ENCODE data around the gene ZDHHC23.

Gene ZDHHC23

DNA sequence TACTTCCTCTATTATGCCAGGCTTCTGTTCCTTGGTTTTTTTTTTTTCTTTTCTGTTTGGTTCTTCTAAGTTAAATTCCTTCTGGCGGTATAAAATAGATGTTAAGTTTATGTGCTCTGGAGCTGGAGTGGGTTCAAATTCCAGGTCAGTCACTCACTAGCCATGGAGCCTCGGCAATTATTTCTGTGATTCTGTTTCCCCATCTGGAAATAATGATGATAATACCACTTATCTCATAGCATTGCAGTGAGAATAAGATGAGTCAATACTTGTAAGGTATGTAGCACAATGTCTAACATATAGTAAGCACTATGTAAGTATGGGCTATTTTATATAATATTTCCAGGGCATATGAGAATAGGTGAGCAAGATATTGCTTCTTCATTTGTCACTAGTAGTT is 33.2 kb upstream of the ZDHHC23 start:
- peak; percentile 73 for DNase-seq (ENCODE audit: low read depth)
- no peak overlapping the region for H3K4me3 ChIP-seq (ENCODE audit: control insufficient read depth, low read depth, low read length)
- TF ChIP-seq CTCF (IDR thresholded peaks at IDR 0.05; ENCODE audit: control insufficient read depth, insufficient read depth, low read depth, low read length, missing control alignments): no peak

- no peak for DNase-seq (ENCODE audit: low read depth)
- no peak overlapping the region for H3K4me3 ChIP-seq (ENCODE audit: control insufficient read depth, low read depth, low read length)
- no peak for TF ChIP-seq CTCF (IDR thresholded peaks at IDR 0.05; ENCODE audit: control insufficient read depth, insufficient read depth, low read depth, low read length, missing control alignments)
Observed at GRCh38 chr3:113927556-113927955, 20.3 kb upstream of the ZDHHC23 start.

DNA sequence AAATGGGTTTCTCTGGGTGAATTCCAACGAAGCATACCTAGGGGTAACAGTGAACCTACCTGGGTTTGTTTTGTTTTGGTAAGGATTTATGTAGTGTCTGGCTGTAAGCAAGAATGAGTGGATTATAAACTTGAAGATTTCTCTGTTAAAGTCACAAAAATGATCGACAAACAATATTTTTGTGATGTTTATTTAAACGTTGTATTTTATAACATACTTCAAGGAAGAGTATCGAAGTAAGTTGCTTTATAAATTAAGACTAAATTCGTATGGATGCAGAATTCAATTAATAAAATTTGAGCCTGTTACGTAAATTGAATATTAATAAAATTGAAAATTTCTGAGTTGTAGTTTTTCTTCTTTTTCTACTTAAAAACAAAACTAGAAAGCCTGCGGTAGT is 982 bp upstream of the ZDHHC23 start:
- no peak for DNase-seq (ENCODE audit: low read depth)
- no peak for TF ChIP-seq CTCF (IDR thresholded peaks at IDR 0.05; ENCODE audit: control insufficient read depth, insufficient read depth, low read depth, low read length, missing control alignments)

GRCh38 chr3:113948015-113948917 is 453 bp downstream of the ZDHHC23 start:
- no peak for DNase-seq (ENCODE audit: low read depth)
- H3K4me3 ChIP-seq (ENCODE audit: control insufficient read depth, low read depth, low read length): peak overlapping the region; percentile 69
- no peak for TF ChIP-seq CTCF (IDR thresholded peaks at IDR 0.05; ENCODE audit: control insufficient read depth, insufficient read depth, low read depth, low read length, missing control alignments)

More for the DNA sequence above, 982 bp upstream of the ZDHHC23 start:
- peak overlapping the region; percentile 69 for H3K4me3 ChIP-seq (ENCODE audit: control insufficient read depth, low read depth, low read length)

DNA sequence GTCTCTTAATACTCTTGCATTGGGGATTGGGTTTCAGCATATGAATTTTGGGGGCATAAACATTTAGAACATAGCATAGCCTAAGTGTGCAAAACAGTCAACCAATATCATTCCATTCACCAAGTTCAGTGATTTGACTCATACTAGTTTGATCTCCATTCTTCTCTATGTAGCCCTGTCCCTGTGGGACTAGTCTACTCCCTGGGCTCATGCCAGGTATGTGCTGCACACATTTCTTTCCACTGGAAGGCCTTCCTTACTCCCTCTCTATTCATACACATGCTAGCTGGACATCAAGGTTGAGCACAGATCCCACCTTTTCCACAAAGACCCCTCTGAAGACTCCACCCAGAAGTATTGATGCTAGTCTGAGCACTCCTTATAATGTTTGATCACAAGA is 5.1 kb downstream of the ZDHHC23 start:
- no peak for DNase-seq (ENCODE audit: low read depth)
- no peak overlapping the region for H3K4me3 ChIP-seq (ENCODE audit: control insufficient read depth, low read depth, low read length)
- no peak for TF ChIP-seq CTCF (IDR thresholded peaks at IDR 0.05; ENCODE audit: control insufficient read depth, insufficient read depth, low read depth, low read length, missing control alignments)

DNA sequence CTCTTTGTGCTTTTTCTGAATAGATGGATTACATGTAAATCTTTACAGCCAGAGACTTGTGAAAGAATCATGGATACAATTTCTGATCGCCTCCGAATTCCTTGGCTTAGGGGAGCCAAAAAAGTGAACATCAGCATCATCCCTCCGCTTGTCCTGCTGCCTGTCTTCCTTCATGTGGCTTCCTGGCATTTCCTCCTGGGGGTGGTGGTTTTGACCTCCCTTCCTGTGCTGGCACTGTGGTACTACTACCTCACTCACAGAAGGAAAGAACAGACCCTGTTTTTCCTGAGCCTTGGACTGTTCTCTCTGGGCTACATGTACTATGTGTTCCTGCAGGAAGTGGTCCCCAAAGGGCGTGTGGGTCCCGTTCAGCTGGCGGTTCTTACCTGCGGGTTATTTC is 5.9 kb downstream of the ZDHHC23 start:
- no peak for TF ChIP-seq CTCF (IDR thresholded peaks at IDR 0.05; ENCODE audit: control insufficient read depth, insufficient read depth, low read depth, low read length, missing control alignments)
- no peak overlapping the region for H3K4me3 ChIP-seq (ENCODE audit: control insufficient read depth, low read depth, low read length)
- DNase-seq (ENCODE audit: low read depth): no peak
